NCI-H1417 treated with DMSO at 0.1 percent for 48 hours (cell line): ENCODE data around the gene LOXL3.

Source experiments
- DNase-seq: peaks from one replicate; lab custom pipeline; 2025; lab: John Stamatoyannopoulos, UW

LOXL3 gene

DNA sequence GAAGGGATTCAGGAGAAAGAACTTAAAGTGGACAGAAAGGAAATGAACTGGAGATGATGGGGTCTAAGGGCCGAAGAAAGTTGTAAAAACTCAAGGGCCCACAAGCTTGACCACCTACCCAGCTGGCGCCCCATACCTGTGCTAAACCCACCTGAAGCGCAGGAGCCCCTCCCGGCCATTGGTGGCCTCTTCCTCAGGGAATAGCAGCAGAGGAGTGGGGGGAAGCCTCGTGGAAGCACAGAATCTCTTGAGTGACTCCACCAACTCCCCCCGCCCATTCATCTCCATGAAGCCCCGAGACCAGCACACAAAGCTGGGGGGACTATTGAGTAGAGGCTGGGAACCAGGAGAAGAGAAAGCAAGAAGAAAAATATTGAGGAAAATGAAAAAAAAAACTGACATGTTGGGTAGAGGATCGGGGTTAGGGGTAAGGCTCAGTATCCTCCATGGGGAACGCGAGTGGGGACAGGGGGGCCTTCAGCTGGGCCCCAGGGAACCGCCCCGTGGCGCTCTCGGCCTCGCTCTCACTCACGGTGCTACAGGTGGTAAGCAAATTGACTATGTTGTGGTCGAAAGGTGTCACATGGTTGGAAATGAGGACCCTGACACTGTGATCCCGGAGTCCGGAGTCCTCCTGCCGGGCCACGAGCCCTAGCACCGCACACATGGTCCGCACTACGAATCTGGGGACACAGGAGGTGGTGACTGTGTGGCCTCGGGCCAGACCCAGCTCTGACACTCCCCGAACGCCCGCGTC, 25.0 kb downstream of the LOXL3 start:
- DNase-seq: no peak

DNA sequence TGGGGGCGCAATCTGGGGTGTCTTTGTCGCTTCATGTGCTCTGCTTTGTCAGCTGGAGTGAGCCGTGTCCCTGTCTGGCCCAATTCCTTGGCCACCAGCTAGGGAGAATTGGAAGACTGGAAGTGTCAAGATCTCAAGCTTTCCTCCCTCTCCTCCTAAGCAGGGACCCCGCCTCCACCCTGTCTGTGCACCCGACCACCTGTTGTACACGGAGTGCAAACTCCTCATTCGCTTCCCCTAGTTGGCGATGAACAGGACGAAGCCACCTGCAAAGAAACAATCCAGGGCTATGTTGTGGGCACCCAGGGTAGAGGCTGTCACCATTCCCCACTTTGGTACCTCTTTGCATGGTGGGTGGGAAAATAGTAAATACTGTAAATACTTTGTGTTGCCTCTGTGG, 26.0 kb downstream of the LOXL3 start:
- no peak for DNase-seq

DNA sequence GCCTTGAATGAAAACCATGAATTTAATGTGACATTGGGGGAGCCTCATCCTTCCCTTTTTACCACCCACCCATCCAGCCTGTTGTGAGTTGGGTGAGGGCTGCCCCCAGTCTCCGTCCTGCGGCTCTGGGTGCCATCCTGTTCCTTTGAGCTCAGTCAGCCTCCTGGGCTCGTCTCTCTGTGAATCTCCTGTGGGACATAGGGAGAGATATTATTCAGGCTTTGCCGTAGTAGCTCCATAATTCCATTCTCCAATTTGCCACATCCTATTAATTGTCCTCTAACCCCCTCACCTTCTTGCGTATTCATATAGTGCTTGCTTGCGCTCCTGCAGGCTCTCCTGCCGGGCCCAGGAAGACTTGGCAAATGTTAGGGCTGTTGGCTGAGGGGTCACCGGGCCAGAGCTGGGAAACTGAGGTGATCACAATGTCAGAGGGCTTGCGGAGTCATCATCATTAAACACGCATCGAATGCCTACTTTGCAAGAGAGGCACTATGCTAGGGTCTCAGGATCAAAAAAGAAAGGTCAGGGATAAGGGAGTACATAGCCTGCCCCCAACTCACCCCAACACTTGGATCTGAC, 27.0 kb downstream of the LOXL3 start:
- no peak for DNase-seq

DNA sequence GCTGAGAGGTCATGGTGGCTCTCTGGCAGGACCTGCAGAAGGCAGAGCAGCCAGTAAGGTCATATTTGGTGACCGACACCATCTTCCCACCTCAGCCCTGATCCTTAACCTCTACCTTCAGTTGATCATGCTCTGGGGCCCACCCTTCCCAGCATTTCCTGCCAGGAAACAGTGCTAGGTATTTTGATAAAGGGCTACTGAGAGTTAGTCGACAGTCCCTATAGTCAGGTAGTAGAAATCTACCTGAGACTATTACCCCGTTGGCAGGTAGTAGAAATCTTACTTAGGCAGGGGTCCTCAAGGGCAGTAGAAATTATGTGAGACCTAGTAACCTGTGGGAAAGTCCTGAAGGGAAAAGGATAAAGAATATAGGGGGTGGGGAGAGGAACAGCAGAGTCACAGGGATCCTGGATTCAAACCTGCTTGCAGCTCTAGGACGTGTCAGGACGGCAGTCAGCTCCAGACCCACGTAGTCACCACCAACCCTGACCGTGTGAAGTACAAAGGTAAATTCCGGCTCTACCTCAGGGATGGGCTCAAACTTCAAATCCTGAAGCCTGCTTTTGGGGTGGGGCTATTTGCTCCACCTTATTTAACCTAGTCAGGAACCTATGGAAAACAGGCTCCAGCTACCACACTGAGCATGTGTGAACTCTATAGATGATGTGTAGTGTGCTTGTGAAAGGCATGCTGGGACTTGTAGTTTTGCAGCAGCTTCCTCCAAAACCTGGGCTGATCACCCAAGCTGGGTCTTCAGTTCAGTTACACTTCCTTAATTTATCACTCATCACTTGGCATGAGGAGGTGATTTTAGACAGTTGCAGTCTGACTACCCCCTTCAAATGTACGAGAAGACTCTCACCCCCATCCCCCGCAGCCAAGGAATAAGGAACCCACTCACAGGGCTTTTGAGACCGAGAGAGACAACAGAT, 27.8 kb downstream of the LOXL3 start, which contains the start of gene DQX1:
DQX1 (minus strand) TSS at position 515 of the 932 bp plus-strand sequence; CDS start at position 13, 502 bp downstream.
- DNase-seq: no peak

DNA sequence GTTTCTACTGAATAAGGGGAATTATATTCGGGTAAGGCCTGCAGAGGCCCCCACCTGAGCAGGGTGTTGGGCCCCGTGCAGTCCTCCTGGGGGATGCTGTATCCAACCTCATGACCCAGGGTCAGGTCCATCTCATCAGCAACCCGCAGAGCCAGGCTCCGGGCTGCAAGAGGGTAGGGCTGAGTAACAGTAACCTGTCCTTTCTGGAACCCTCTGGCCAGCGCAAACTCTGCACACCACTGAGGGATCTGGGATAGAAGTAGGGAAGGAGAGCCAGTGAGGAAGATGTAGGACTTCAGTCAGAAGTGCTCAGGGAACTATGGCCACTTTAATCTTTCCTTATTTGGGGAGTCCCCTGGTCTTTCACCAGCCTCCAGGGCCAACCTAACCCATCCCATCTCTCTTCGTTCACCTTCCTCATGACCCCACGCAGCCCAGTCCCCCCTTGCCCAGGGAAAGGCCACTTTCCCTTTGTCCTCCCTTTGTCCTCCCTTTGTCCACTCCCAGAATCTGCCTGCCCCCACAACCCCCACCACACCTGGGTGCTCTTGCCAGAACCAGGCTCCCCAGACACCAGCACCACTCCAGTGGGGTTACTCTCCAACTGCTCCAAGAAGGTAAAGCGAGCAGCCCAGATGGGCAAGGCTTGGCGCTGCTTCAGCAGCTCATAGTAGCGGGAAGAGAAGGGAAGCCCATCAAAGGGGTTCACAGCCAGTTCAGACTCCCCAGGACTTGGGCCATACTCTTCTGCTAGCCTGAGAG, 28.6 kb downstream of the LOXL3 start:
- DNase-seq: no peak

DNA sequence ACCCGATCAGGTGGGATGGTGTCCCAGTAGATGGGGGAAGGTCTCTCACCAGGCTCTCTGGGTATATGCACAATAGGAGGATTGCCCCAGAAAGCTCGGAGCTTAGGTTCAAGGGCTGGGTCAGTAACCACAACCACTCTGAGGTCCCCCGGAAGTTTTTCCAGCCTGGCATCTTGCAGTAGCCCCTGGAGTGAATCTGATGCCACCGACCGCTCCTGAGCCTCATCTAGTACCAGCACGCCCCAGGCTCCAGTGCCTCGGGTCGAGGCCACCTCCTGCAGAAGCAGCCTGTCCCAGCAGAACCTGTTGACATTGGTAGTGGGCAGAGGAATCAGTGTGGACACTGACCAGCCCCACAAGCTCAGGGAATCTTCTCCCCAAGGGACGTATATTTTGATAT, 29.7 kb downstream of the LOXL3 start:
- DNase-seq: no peak

DNA sequence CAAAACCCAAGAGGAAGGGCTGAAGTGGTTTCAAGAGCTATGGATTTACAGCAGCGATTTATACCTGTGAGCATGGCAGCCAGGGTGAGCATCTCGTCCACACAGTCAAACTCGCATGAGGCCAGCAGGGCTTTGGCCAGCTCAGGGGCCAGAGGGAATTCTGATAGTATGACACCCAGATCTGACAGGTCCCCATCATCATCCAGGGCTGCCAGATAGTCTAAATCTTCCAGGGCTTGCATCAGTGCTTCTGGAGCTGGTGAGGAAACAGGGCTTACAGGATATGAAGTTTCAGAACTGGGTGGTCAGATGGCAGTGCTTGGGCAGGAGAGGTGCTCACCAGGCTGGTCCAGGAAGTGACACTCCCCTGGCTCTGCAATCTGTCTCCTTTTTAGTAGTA, 31.2 kb downstream of the LOXL3 start:
- DNase-seq: no peak

DNA sequence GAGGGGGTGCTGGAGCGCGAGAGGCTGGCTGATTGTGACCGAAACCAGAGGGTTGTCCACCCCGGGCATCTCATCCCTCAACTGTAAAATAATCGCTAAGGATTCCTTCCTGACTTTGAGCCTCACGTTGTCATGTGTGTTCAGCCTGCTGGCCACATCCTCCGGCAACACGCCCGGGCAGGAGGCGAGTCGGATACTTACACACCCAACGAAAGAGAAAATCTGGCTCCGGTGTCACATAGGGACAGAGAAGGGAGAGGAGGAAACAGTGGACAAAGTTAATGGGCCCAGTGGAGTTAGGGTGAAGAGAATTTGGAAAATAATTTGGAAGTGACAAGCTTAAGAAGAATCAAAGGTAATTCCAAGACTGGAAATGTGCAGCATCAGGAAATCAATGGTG, 37.1 kb downstream of the LOXL3 start:
- DNase-seq: no peak

DNA sequence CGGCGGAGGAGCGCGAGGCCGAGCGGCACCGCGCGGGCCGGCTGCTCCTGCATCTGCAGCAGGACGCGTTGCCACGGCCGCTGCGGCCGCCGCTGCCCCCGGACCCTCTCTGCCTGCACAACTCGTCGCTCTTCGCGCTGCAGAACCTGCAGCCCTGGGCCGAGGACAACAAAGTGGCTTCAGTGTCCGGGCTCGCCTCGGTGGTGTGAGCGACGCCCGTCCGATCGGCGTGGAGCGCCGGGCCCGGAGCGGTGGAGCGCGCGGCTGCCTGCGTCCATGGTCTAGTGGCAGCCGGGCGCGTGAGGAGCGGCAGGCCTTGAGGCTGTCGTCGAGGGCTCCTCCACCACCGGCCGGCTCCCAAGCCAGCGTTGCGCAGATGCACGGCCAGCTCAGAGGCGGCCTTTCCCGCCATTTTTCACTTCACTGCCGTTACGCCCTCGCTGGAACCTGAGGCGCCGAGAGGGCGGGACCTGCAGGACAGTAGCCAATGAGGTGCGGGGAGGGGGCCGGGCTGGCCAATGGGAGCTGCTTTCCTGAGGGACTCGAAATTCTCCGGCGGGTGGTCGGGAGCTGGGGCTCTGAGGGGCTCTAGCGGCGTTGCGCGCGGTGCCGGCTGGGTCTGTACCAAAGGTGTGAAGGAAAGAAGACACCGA, 37.6 kb downstream of the LOXL3 start:
- DNase-seq: no peak

DNA sequence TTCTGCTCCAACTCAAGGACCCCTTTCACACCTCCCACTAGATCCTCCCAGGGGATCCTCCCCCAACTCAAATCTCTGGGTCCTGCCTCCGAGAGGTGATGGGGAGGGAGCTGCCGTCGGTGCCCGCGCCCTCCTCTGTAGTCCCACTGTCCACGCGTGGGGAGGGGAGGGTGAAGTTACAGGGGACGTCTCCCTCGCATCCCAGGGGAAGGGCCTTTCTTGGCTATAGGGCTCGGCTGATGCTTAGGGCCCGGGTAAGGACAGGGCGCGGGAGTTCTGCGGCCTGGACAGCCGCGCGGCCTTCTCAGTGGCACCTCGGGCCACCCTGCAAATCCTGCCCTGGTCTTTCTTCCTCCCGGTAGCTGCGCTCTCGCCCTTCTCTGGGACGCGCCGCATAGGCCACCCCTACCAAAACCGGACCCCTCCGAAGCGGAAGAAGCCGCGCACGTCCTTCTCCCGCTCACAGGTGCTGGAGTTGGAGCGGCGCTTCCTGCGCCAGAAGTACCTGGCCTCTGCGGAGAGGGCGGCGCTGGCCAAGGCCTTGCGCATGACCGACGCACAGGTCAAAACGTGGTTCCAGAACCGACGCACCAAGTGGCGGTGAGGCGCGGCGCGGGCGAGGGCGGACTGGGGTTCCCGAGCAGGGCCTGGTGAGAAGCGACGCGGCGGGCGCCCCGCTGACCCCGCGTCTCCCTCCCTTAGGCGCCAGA, 38.3 kb downstream of the LOXL3 start:
- DNase-seq: no peak

DNA sequence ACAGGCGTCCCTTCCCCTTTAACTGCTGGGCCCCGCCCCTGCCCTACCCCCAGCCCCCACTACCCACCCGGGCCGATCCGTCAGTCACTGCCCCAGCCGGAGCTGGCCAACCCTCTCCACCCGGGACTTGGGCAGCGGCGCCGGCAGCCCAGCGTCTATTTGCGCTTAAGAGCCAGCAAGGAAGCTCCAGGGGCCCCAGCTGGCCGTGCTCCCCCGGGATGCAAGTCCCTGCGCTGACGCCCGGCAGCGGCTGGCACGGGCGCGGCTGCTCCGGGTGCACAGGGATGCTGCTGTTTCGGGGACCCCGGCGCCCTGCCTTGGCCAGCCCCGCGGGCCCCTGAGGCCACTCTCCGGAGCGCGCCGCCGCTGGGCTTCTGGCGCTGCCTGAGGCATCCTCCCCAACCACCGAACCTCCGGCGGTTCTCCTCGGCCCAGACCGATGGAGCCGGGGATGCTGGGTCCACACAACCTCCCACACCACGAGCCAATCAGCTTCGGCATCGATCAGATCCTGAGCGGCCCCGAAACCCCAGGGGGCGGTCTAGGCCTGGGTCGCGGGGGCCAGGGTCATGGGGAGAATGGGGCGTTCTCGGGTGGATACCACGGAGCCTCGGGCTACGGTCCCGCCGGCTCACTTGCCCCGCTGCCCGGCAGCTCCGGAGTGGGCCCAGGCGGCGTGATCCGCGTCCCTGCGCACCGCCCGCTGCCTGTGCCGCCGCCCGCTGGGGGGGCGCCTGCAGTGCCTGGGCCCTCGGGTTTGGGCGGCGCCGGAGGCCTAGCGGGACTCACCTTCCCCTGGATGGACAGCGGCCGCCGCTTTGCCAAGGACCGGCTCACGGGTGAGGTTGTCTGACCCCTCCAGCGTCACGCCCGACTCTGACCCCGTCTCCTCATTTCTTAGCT, 39.1 kb downstream of the LOXL3 start, which contains the start of gene TLX2:
TLX2 (plus strand) TSS at position 83 of the 903 bp plus-strand sequence; CDS start at position 440, 357 bp downstream.
- DNase-seq: no peak

DNA sequence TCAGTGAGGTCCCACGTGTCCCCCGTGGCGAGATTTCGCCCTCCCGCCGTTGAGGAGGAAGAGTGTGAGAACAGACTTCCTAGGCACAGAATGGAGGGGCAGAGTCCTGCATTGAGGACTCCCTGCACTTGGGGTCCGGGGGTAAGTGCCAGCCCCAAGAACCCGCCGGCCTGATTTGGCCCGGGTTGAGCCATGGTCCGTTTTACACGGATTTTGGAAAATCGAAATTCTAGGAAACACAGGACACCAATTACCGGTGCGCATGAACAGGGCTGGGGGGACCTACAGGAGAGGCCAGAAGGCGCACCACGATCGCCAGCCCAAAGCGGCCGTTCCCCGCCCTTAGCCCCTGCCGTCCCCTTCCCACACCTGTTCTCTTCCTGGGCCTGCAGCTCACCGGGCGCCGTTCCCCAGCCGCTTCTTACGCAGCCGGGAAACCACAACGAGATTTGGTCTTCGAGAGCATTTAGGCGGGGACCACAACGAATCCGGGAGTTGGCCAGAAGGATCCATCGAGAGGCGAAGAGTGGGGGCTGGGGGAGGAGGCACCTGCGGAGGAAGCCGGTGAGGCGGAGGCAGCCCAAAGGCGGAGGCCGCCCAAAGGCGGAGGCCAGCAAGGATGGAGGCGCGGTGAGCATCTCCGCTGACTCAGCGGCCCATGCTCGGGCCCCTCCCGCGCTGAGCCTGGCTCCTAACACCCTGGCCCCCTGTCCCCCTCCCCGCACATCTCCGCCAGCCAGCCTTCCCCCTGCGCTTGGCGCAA, 40.0 kb downstream of the LOXL3 start:
- no peak for DNase-seq

DNA sequence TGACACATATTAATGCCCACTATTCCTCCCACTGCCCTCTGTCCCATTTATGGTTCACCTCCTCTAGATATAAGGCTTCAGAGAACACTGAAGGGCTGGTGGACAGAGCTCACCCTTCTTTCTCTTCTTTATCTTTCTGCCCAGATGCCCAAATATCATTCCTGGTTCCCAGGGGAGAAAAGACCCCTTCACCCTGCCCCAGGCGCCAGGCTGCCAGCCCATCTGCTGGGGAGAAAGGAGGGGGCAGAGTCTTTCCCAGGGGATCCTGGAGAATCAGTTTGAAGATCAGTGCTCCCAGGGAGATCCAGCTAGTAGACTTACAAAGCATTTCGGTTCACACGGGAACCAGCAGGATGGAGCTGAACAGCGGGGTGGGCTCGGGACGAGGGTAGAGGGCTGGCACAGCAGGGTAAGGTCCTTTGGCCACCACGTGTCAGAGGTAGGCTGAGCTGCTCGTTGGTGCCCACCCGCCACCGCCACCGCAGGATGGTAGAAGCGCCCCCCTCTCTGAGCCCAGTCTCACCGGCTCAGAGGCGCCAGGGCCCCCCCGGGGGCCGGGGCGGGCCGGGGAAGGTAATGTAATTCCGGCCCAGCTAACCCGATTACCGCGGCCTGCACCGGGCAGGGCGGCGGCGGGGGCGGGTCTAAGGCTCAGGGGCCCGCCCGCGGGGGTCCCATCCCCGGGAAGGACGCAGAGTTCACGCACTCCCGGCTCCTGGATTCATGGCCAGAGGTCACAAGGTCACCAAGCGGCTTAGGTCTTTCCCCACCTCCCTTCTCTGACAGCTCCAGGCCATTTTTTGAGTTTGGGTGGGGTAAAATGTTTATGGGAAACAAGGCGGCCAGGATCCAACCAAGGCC, 40.8 kb downstream of the LOXL3 start:
- DNase-seq: no peak

DNA sequence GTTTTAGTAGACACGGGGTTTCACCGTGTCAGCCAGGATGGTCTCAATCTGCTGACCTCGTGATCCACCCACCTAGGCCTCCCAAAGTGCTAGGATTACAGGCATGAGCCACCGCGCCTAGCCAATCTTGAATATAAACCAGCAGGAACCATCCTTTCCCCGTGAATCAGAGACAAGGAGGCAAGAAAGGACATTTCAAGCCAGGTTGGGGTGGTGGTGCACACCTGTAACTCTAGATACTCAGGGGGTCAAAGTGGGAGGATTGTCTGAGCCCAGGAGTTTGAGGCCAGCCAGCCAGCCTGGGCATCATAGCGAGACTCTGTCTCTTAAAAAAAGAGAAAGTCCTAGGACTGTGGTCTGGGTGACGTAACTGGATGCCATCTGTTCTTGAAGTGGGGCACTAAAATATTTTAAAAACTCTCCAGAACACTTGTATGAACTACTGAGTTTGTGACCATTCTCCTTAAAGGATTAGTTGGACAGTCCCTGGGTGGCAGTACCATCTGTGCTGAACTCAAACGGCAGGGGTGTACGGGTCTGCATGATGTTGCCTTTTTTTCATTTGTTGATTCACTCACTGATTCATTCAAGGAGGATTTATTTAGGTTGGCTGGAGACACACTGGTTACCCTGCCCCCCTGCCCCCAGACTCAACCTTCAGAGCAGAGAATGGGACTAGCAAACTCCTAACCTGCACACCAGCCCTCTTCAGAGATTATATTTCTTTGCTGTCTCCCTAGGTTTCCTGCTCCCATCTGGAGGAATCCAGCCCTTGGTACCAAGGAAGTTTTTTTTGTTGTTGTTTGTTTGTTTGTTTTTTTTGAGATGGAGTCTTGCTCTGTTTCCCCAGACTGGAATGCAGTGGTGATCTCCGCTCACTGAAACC, 42.4 kb downstream of the LOXL3 start:
- DNase-seq: no peak

DNA sequence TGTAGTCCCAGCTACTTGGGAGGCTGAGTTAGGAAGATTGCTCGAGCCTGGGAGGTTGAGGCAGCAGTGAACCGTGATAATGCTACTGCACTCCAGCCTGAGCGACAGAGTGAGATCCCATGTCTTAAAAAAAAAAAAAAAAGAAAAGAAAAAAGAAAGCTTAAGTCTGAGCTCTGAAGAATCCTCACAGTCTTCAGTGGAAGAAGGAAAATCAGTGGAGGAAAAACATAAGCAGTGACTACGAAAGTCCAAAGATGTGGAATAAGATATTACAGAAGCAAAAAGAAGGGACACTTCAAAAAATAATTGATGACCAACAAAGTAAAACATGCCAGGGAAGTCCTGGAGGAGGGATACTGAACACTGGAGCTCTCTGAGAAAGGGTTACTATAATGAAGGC, 43.5 kb downstream of the LOXL3 start:
- no peak for DNase-seq

DNA sequence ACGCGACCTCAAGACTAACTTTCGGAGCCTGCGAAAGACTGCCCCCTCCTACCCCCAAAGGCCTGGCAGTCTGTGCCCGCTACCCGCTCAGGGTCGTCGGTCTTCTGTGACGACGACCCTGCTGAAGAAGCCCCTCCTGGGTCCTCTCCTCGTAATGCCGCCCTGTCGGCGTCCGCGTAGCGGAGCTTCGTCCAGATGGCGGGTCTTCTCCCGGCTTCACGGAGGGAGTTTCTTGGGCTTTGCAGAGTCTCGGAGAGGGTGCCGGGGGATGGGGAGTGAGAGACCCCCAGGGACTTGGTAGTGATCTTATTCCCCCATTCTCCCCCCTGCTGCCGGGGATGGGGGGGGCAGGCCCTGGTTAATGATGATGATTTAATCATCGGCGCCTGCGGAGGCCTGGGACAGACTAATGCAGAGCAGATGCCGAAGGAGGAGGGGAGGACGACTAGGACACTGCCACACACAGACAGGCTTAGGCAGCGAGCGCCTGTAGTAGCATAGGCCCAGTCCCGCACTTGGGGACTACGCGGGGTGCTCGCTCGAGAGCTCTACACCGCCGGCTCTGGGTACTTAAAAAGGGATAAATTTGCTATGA, 45.7 kb downstream of the LOXL3 start:
- no peak for DNase-seq
